Tibial nerve (tissue), 4 donors: Measurements from ENCODE around the gene PLXDC1.

ENCODE experiments used
- EP300 ChIP-seq, 2 donors: sonication (generic); formaldehyde crosslinking; IDR thresholded peaks; one replicate each; pipeline ENCODE4 v1.6.1; 2017; ENCODE audit warnings: antibody characterized with exemption in 2 of 2, mild to moderate bottlenecking in 1 of 2
- POLR2A ChIP-seq, 2 donors: fragments of 450-650 bp; IDR thresholded peaks; one replicate each; pipeline ENCODE4 v1.6.1; 2017; ENCODE audit warnings: antibody characterized with exemption in 2 of 2, mild to moderate bottlenecking in 2 of 2, moderate library complexity in 2 of 2
- TF ChIP-seq, protein P1 (sequence below), 5 experiments: fragments of 200-600 bp in 3 of 5; fragments of 450-650 bp in 2 of 5; sonication (generic) in 3 of 5; IDR thresholded peaks; one replicate each; pipeline ENCODE4 v1.5.1; 2016 to 2019; ENCODE audit warnings: antibody characterized with exemption in 5 of 5, mild to moderate bottlenecking in 3 of 5, moderate library complexity in 2 of 5

- TF ChIP-seq POLR2A (IDR thresholded peaks at IDR 0.05) (no peak), EP300 (IDR thresholded peaks at IDR 0.05) (no peak)
- TF ChIP-seq, protein P1, sequence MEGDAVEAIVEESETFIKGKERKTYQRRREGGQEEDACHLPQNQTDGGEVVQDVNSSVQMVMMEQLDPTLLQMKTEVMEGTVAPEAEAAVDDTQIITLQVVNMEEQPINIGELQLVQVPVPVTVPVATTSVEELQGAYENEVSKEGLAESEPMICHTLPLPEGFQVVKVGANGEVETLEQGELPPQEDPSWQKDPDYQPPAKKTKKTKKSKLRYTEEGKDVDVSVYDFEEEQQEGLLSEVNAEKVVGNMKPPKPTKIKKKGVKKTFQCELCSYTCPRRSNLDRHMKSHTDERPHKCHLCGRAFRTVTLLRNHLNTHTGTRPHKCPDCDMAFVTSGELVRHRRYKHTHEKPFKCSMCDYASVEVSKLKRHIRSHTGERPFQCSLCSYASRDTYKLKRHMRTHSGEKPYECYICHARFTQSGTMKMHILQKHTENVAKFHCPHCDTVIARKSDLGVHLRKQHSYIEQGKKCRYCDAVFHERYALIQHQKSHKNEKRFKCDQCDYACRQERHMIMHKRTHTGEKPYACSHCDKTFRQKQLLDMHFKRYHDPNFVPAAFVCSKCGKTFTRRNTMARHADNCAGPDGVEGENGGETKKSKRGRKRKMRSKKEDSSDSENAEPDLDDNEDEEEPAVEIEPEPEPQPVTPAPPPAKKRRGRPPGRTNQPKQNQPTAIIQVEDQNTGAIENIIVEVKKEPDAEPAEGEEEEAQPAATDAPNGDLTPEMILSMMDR (IDR thresholded peaks at IDR 0.05), result no peak
Measured at GRCh38 chr17:39130205-39130604, 21.2 kb downstream of the PLXDC1 start.
